Lower leg skin (tissue), 3 donors: ENCODE measurements around the gene FBRS.

Source experiments
- POLR2A ChIP-seq, 2 donors: fragments of 450-650 bp; IDR thresholded peaks; one replicate each; pipeline ENCODE4 v1.6.1; 2016 to 2017; ENCODE audit warnings: antibody characterized with exemption in 2 of 2, mild to moderate bottlenecking in 1 of 2, moderate library complexity in 1 of 2
- TF ChIP-seq, protein P1 (sequence below), 3 donors: fragments of 450-650 bp; IDR thresholded peaks; one replicate each; pipeline ENCODE4 v1.5.1; 2016; ENCODE audit warnings: antibody characterized with exemption in 3 of 3, mild to moderate bottlenecking in 3 of 3, moderate library complexity in 2 of 3

GRCh38 chr16:30669903-30670824 is 11.9 kb downstream of the FBRS start:
- TF ChIP-seq, protein P1, sequence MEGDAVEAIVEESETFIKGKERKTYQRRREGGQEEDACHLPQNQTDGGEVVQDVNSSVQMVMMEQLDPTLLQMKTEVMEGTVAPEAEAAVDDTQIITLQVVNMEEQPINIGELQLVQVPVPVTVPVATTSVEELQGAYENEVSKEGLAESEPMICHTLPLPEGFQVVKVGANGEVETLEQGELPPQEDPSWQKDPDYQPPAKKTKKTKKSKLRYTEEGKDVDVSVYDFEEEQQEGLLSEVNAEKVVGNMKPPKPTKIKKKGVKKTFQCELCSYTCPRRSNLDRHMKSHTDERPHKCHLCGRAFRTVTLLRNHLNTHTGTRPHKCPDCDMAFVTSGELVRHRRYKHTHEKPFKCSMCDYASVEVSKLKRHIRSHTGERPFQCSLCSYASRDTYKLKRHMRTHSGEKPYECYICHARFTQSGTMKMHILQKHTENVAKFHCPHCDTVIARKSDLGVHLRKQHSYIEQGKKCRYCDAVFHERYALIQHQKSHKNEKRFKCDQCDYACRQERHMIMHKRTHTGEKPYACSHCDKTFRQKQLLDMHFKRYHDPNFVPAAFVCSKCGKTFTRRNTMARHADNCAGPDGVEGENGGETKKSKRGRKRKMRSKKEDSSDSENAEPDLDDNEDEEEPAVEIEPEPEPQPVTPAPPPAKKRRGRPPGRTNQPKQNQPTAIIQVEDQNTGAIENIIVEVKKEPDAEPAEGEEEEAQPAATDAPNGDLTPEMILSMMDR (IDR thresholded peaks at IDR 0.05), result no peak
- no peak for TF ChIP-seq POLR2A (IDR thresholded peaks at IDR 0.05)
